OCI-LY7 (cell line): ENCODE results near the gene CCR5AS.

Experiments
- BruUV-seq: library from RNA; stranded (reverse); fragments of 400-500 nt; replicated peaks from 2 replicates; lab custom pipeline; 2021; lab: Mats Ljungman, UMichigan
- CTCF ChIA-PET: fragments of 300-600 bp; sonication (Branson Sonifier 250); formaldehyde crosslinking; loops from one replicate; lab custom pipeline; 2022; ENCODE audit warnings: antibody characterized with exemption; ENCODE audit not compliant: unreplicated experiment; lab: Charles Lee
- POLR2A ChIA-PET: fragments of 300-600 bp; sonication (Branson Sonifier 250); formaldehyde crosslinking; loops from one replicate; lab custom pipeline; 2022; ENCODE audit warnings: antibody characterized with exemption; lab: Charles Lee
- DNase-seq: peaks from one replicate; pipeline ENCODE4 v3.0.0-alpha.2; 2015; ENCODE audit warnings: low spot score
- H2AFZ ChIP-seq: fragments of 200-600 bp; sonication (generic), shearing (Covaris generic); 2 replicates; pipeline ENCODE4 v1.6.1; 2014; ENCODE audit warnings: mild to moderate bottlenecking, antibody characterized with exemption, low read length, moderate library complexity
- H3K27ac ChIP-seq: fragments of 200-600 bp; sonication (generic); 2 replicates; pipeline ENCODE4 v1.5.1; 2014; ENCODE audit warnings: mixed run types, low read depth, mild to moderate bottlenecking, moderate library complexity, low read length, inconsistent platforms; ENCODE audit not compliant: poor library complexity, severe bottlenecking
- H3K36me3 ChIP-seq: fragments of 200-600 bp; sonication (generic); 2 replicates; pipeline ENCODE4 v1.6.1; 2014; ENCODE audit warnings: mild to moderate bottlenecking, antibody characterized with exemption, low read length, moderate library complexity, mixed read lengths; ENCODE audit not compliant: insufficient read depth
- H3K4me1 ChIP-seq: fragments of 200-600 bp; sonication (generic); 2 replicates; pipeline ENCODE4 v1.5.1; 2014; ENCODE audit warnings: mild to moderate bottlenecking, low read length; ENCODE audit not compliant: insufficient read depth, poor library complexity, severe bottlenecking
- H3K4me2 ChIP-seq: fragments of 200-600 bp; sonication (generic); 2 replicates; pipeline ENCODE4 v1.6.1; 2014; ENCODE audit warnings: mild to moderate bottlenecking, low read length
- H3K4me3 ChIP-seq: fragments of 200-600 bp; sonication (generic); 2 replicates; pipeline ENCODE4 v1.5.1; 2014; ENCODE audit warnings: mild to moderate bottlenecking, low read depth, low read length; ENCODE audit not compliant: poor library complexity, severe bottlenecking
- H3K79me2 ChIP-seq: fragments of 200-600 bp; sonication (generic); 2 replicates; pipeline ENCODE4 v1.6.1; 2016; ENCODE audit warnings: low read depth, mild to moderate bottlenecking, low read length, moderate library complexity, mixed read lengths; ENCODE audit not compliant: insufficient read depth
- H3K9me2 ChIP-seq: fragments of 200-600 bp; sonication (generic); 2 replicates; pipeline ENCODE4 v1.6.1; 2016; ENCODE audit warnings: mild to moderate bottlenecking, low read length, mixed read lengths; ENCODE audit not compliant: insufficient read depth
- H3K9me3 ChIP-seq: fragments of 200-600 bp; sonication (generic); 2 replicates; pipeline ENCODE4 v1.6.1; 2014; ENCODE audit warnings: mild to moderate bottlenecking, mixed run types, low read length, mixed read lengths
- H4K20me1 ChIP-seq: fragments of 200-600 bp; sonication (generic); 2 replicates; pipeline ENCODE4 v1.6.1; 2014; ENCODE audit warnings: mild to moderate bottlenecking, antibody characterized with exemption, low read length, moderate library complexity, mixed read lengths; ENCODE audit not compliant: insufficient read depth
- EZH2phosphoT487 ChIP-seq: fragments of 200-600 bp; sonication (generic); IDR thresholded peaks from 2 replicates; pipeline ENCODE4 v1.6.1; 2018; ENCODE audit warnings: low read depth, borderline replicate concordance, mild to moderate bottlenecking, mixed run types, antibody characterized with exemption, low read length, moderate library complexity, mixed read lengths
- intact Hi-C: fragments of 100-400 bp; cut with micrococcal nuclease; formaldehyde crosslinking; loops from one replicate; pipeline ENCODE4 v1.10.0; 2022; ENCODE audit not compliant: unreplicated experiment
- TF ChIP-seq, protein P1 (sequence below): fragments of 200-600 bp; sonication (generic); conservative IDR thresholded peaks from 2 replicates; pipeline ENCODE4 v1.5.1; 2014; ENCODE audit warnings: mild to moderate bottlenecking, antibody characterized with exemption, low read length, moderate library complexity, mixed read lengths

Gene CCR5AS

DNA sequence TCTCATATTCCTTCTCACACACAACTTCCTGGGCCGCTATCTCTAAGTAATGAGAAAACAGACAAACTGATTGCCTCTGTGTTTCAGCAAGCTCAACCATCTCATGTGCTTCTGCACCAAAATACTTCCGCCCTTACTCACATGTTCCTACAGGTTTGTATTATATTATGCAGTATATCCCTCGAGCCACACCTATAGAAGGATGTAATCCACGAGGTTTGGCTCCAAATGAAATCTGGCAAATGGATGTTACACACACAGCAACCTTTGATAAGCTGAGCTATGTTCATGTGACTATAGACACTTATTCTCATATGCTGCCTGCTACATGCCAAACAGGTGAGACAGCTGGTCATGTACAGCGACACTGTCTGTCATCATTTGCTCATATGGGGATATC, 22.8 kb upstream of the CCR5AS start:
- H3K4me3 ChIP-seq = no peak overlapping the region
- H3K4me2 ChIP-seq = no peak overlapping the region
- no peak for TF ChIP-seq EZH2phosphoT487
- TF ChIP-seq, protein P1, sequence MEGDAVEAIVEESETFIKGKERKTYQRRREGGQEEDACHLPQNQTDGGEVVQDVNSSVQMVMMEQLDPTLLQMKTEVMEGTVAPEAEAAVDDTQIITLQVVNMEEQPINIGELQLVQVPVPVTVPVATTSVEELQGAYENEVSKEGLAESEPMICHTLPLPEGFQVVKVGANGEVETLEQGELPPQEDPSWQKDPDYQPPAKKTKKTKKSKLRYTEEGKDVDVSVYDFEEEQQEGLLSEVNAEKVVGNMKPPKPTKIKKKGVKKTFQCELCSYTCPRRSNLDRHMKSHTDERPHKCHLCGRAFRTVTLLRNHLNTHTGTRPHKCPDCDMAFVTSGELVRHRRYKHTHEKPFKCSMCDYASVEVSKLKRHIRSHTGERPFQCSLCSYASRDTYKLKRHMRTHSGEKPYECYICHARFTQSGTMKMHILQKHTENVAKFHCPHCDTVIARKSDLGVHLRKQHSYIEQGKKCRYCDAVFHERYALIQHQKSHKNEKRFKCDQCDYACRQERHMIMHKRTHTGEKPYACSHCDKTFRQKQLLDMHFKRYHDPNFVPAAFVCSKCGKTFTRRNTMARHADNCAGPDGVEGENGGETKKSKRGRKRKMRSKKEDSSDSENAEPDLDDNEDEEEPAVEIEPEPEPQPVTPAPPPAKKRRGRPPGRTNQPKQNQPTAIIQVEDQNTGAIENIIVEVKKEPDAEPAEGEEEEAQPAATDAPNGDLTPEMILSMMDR = no peak
- H3K79me2 ChIP-seq = no peaks in the 10 kb centered on the region
- 0 out of 2 replicates have a peak, but pooled peaks cover 11% of the 10 kb centered on the region for H3K9me3 ChIP-seq
- H4K20me1 ChIP-seq = no peaks in the 10 kb centered on the region
- ChIA-PET CTCF (interaction anchor here (0.8 kb wide), 1 partner anchor 20 kb away, joined by 3 read pairs; no protein-coding TSS in a partner anchor), POLR2A (interaction anchor here (0.6 to 0.8 kb wide), 3 partner anchors 13 to 335 kb away, joined by 3 to 5 read pairs (median 4); partner anchors contain the start of genes CCR5AS and CCRL2)
- intact Hi-C loops = no loop called here
- no peaks in the 10 kb centered on the region for H3K4me1 ChIP-seq
- no peak overlapping the region for H3K27ac ChIP-seq
- no peak for DNase-seq
- BruUV-seq = no TSS peak
- H2AFZ ChIP-seq = no peak overlapping the region
- no peaks in the 10 kb centered on the region for H3K36me3 ChIP-seq
- H3K9me2 ChIP-seq = no peaks in the 10 kb centered on the region

DNA sequence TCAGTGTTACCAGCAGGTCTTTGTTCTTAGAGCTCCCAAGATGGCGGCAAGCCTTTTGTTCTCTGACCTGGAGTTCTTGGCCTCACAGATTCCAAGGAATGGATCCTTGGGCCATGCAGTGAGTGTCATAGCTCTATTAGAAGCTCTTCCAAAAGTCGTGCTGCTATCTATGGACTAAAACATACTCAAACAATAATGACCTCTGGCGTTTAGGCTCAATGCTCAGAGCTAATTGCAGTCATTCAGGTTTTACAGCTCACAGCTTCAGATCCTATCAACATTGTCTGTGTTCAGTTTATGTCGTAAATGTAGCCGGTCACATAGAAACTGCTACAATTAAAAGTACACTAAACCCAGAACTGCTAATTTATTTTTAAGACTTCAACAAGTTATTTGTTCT, 22.4 kb upstream of the CCR5AS start:
- no peak for DNase-seq
- no peaks in the 10 kb centered on the region for H4K20me1 ChIP-seq
- no peaks in the 10 kb centered on the region for H3K36me3 ChIP-seq
- TF ChIP-seq, protein P1 = no peak
- TF ChIP-seq EZH2phosphoT487 = no peak
- POLR2A ChIA-PET = interaction anchor here (0.6 to 0.8 kb wide), 3 partner anchors 12 to 335 kb away, joined by 3 to 5 read pairs (median 4); partner anchors contain the start of genes CCR5AS and CCRL2
- H3K4me1 ChIP-seq = no peaks in the 10 kb centered on the region
- H2AFZ ChIP-seq = no peak overlapping the region
- H3K27ac ChIP-seq = no peak overlapping the region
- intact Hi-C loops = no loop called here
- no peak overlapping the region for H3K4me3 ChIP-seq
- no peaks in the 10 kb centered on the region for H3K79me2 ChIP-seq
- H3K9me2 ChIP-seq = no peaks in the 10 kb centered on the region
- 0 out of 2 replicates have a peak, but pooled peaks cover 11% of the 10 kb centered on the region for H3K9me3 ChIP-seq
- CTCF ChIA-PET = interaction anchor here (0.8 kb wide), 1 partner anchor 21 kb away, joined by 3 read pairs; no protein-coding TSS in a partner anchor
- no TSS peak for BruUV-seq
- no peak overlapping the region for H3K4me2 ChIP-seq
